Naive thymus-derived CD4-positive, alpha-beta T cell (primary cell): Measurements from ENCODE around the gene PRAMEF1. TPM values are rescaled to one million over a fixed set of nuclear protein-coding genes. Genes with fewer than 3 reads are reported as not detected.
"Not testable (repeated sequence)": the region's sequence is repeated elsewhere in the genome, so short reads cannot be mapped to it uniquely, and the experiment has no call there.

Experiments
- ATAC-seq: fragments of 150-1000 bp; cut with Tn5 transposase; 2 replicates; pipeline ENCODE4 v1.10.0; 2021; ENCODE audit warnings: mild to moderate bottlenecking, moderate library complexity
- CTCF ChIA-PET: fragments of 350-600 bp; sonication (Branson Sonifier 250); formaldehyde crosslinking; loops from one replicate; lab custom pipeline; 2021; ENCODE audit warnings: antibody characterized with exemption; lab: Charles Lee
- POLR2A ChIA-PET: fragments of 350-600 bp; sonication (Branson Sonifier 250); formaldehyde crosslinking; loops from one replicate; lab custom pipeline; 2021; ENCODE audit warnings: antibody characterized with exemption, inconsistent platforms; lab: Charles Lee
- DNase-seq, 9 donors: peaks; one replicate each; pipeline versions ENCODE4 v3.0.0 to v3.0.0-alpha.2; 2020 to 2022; ENCODE audit warnings: mixed read lengths in 1 of 9
- H3K27ac ChIP-seq: one replicate; pipeline ENCODE4 v1.7.0; 2013; ENCODE audit warnings: mild to moderate bottlenecking, low read depth, low read length, moderate library complexity
- H3K27me3 ChIP-seq, 2 donors: one replicate each; pipeline ENCODE4 v1.7.0; 2013; ENCODE audit warnings: low read length in 2 of 2, mild to moderate bottlenecking in 2 of 2, moderate library complexity in 2 of 2; ENCODE audit not compliant: control insufficient read depth in 2 of 2, insufficient read depth in 2 of 2
- H3K36me3 ChIP-seq, 3 experiments: 1 replicate in 2 of 3; 2 replicates in 1 of 3; pipeline ENCODE4 v1.7.0; 2013; ENCODE audit warnings: low read length in 3 of 3, mild to moderate bottlenecking in 3 of 3, moderate library complexity in 1 of 3; ENCODE audit not compliant: insufficient read depth in 3 of 3, control insufficient read depth in 2 of 3
- H3K4me1 ChIP-seq, 2 donors: one replicate each; pipeline ENCODE4 v1.7.0; 2013; ENCODE audit warnings: low read length in 2 of 2, mild to moderate bottlenecking in 2 of 2, moderate library complexity in 1 of 2; ENCODE audit not compliant: control insufficient read depth in 2 of 2, insufficient read depth in 2 of 2
- H3K4me3 ChIP-seq: 2 replicates; pipeline ENCODE4 v1.7.0; 2013; ENCODE audit warnings: mild to moderate bottlenecking, low read length
- H3K9me3 ChIP-seq, 3 experiments: 1 replicate in 2 of 3; 2 replicates in 1 of 3; pipeline ENCODE4 v1.7.0; 2013; ENCODE audit warnings: low read length in 3 of 3; ENCODE audit not compliant: control insufficient read depth in 2 of 3
- H3K27ac Mint-ChIP-seq, 9 donors: one replicate each; pipeline ENCODE4 v1.8.0; 2020 to 2022; ENCODE audit warnings: mixed read lengths in 9 of 9, mild to moderate bottlenecking in 8 of 9, moderate library complexity in 5 of 9, inconsistent platforms in 2 of 9
- H3K27me3 Mint-ChIP-seq, 5 donors: one replicate each; pipeline ENCODE4 v1.8.0; 2021 to 2022; ENCODE audit warnings: mixed read lengths in 5 of 5, mild to moderate bottlenecking in 1 of 5
- H3K36me3 Mint-ChIP-seq, 5 donors: one replicate each; pipeline ENCODE4 v1.8.0; 2020 to 2022; ENCODE audit warnings: mixed read lengths in 5 of 5, mild to moderate bottlenecking in 3 of 5, inconsistent platforms in 1 of 5
- H3K4me1 Mint-ChIP-seq, 7 donors: one replicate each; pipeline ENCODE4 v1.8.0; 2020 to 2022; ENCODE audit warnings: mixed read lengths in 7 of 7, mild to moderate bottlenecking in 3 of 7, inconsistent platforms in 1 of 7
- H3K4me3 Mint-ChIP-seq, 10 donors: one replicate each; pipeline ENCODE4 v1.8.0; 2020 to 2022; ENCODE audit warnings: mild to moderate bottlenecking in 10 of 10, mixed read lengths in 10 of 10, moderate library complexity in 6 of 10, inconsistent platforms in 2 of 10
- H3K9me3 Mint-ChIP-seq, 11 donors: one replicate each; pipeline ENCODE4 v1.8.0; 2020 to 2022; ENCODE audit warnings: mixed read lengths in 11 of 11, mild to moderate bottlenecking in 4 of 11, inconsistent platforms in 1 of 11, moderate library complexity in 1 of 11
- intact Hi-C, 2 donors: fragments of 100-400 bp; cut with micrococcal nuclease; formaldehyde crosslinking; loops; one replicate each; pipeline ENCODE4 v1.15.1; 2023
- polyA plus RNA-seq, 2 donors: library from polyadenylated mRNA; unstranded; fragments of 300-500 nt; fragmentation: Illumina TruSeq; gene quantifications; one replicate each; pipeline ENCODE4 v1.2.3, GENCODE V29; 2021
- total RNA-seq, 6 experiments: library from RNA in 5 of 6; stranded (reverse) in 5 of 6; gene quantifications; 1 replicate in 5 of 6; 2 replicates in 1 of 6; pipeline ENCODE4 v1.2.3 and lab custom pipeline; 2021 to 2026

Gene PRAMEF1
- total and polyA plus RNA-seq, 7 experiments from 2014 or later: not detected

- POLR2A ChIA-PET, H3K4me3 ChIP-seq, H3K4me1 ChIP-seq, H3K4me3 Mint-ChIP-seq, DNase-seq, CTCF ChIA-PET, intact Hi-C loops, H3K27me3 ChIP-seq, H3K27ac Mint-ChIP-seq, H3K27ac ChIP-seq, H3K36me3 ChIP-seq, ATAC-seq, H3K4me1 Mint-ChIP-seq: not testable (repeated sequence)
- peaks cover 0 to 12% (median 5%) of the 10 kb centered on the region in 5 donors for H3K27me3 Mint-ChIP-seq
- peaks cover 0 to 10% (median 0%) of the 10 kb centered on the region in 5 donors for H3K36me3 Mint-ChIP-seq
- H3K9me3 ChIP-seq: peaks cover 0 to 15% (median 0%) of the 10 kb centered on the region in 3 experiments
- H3K9me3 Mint-ChIP-seq: peaks cover 0 to 54% (median 21%) of the 10 kb centered on the region in 11 donors
Measured at GRCh38 chr1:12783783-12784182, 7.4 kb upstream of the PRAMEF1 start.

GRCh38 chr1:12784729-12785128 is 6.5 kb upstream of the PRAMEF1 start:
- ATAC-seq, DNase-seq, CTCF ChIA-PET, H3K27ac Mint-ChIP-seq, H3K4me3 ChIP-seq, H3K27me3 ChIP-seq, H3K27ac ChIP-seq, H3K36me3 ChIP-seq, H3K4me3 Mint-ChIP-seq, POLR2A ChIA-PET, H3K4me1 Mint-ChIP-seq, H3K4me1 ChIP-seq, intact Hi-C loops, H3K27me3 Mint-ChIP-seq: not testable (repeated sequence)
- peaks cover 0 to 55% (median 21%) of the 10 kb centered on the region in 11 donors for H3K9me3 Mint-ChIP-seq
- H3K9me3 ChIP-seq: peaks cover 0 to 15% (median 0%) of the 10 kb centered on the region in 3 experiments
- H3K36me3 Mint-ChIP-seq: peaks cover 0 to 10% (median 0%) of the 10 kb centered on the region in 5 donors

GRCh38 chr1:12798911-12799310 is 7.7 kb downstream of the PRAMEF1 start:
- intact Hi-C loops: no loop called here
- Mint-ChIP-seq H3K4me3 (no peak overlapping the region), H3K36me3 (no peaks in the 10 kb centered on the region), H3K4me1 (no peaks in the 10 kb centered on the region), H3K27ac (no peak overlapping the region), H3K9me3 (peaks cover 0 to 7% (median 0%) of the 10 kb centered on the region in 11 donors), H3K27me3 (peaks cover 3 to 11% (median 8%) of the 10 kb centered on the region in 5 donors)
- H3K36me3 ChIP-seq: no peaks in the 10 kb centered on the region
- no peaks in the 10 kb centered on the region for H3K27me3 ChIP-seq
- H3K9me3 ChIP-seq: no peaks in the 10 kb centered on the region
- H3K27ac ChIP-seq: no peak overlapping the region
- no peak for DNase-seq
- no peaks in the 10 kb centered on the region for H3K4me1 ChIP-seq
- ChIA-PET CTCF (no interaction called here), POLR2A (no interaction called here)
- no peak for ATAC-seq
- no peak overlapping the region for H3K4me3 ChIP-seq

GRCh38 chr1:12799730-12800129 is 8.5 kb downstream of the PRAMEF1 start:
- no peak for DNase-seq
- no peaks in the 10 kb centered on the region for H3K9me3 ChIP-seq
- H3K36me3 Mint-ChIP-seq: peaks cover 0 to 2% (median 0%) of the 10 kb centered on the region in 5 donors
- H3K4me3 Mint-ChIP-seq: no peak overlapping the region
- H3K27ac ChIP-seq: no peak overlapping the region
- intact Hi-C loops: no loop called here
- ATAC-seq: no peak
- CTCF ChIA-PET: no interaction called here
- no peak overlapping the region for H3K4me3 ChIP-seq
- no peaks in the 10 kb centered on the region for H3K4me1 Mint-ChIP-seq
- peaks cover 1 to 15% (median 3%) of the 10 kb centered on the region in 11 donors for H3K9me3 Mint-ChIP-seq
- H3K36me3 ChIP-seq: no peaks in the 10 kb centered on the region
- H3K4me1 ChIP-seq: no peaks in the 10 kb centered on the region
- H3K27ac Mint-ChIP-seq: no peak overlapping the region
- peaks cover 3 to 14% (median 13%) of the 10 kb centered on the region in 5 donors for H3K27me3 Mint-ChIP-seq
- no peaks in the 10 kb centered on the region for H3K27me3 ChIP-seq
- POLR2A ChIA-PET: no interaction called here

DNA sequence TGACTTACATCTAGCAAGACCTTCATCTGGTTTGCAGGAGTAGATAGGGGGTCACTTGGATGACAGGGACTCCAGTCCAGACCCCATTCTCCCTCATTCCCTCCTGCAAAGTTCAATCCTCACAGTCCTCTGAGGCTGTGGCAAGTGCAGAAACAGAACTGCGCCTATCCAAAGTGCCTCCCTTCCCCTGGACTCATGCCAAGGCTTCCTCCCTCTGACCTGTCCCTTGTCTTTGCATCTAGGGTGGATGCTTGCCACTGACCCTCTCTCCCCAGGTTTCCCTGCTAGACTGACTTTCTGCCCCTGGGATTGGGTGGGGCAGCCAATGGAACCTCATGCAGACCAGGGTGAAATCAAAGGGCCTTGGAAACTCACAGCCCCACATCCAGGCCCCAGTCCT is 18.7 kb downstream of the PRAMEF1 start:
- H3K9me3 Mint-ChIP-seq: peaks cover 2 to 26% (median 11%) of the 10 kb centered on the region in 11 donors
- no peaks in the 10 kb centered on the region for H3K4me1 ChIP-seq
- H3K4me3 ChIP-seq: no peak overlapping the region
- H3K4me3 Mint-ChIP-seq: no peak overlapping the region
- no peaks in the 10 kb centered on the region for H3K27me3 ChIP-seq
- no peak for DNase-seq
- peaks cover 0 to 4% (median 0%) of the 10 kb centered on the region in 5 donors for H3K36me3 Mint-ChIP-seq
- H3K27me3 Mint-ChIP-seq: peaks cover 7 to 49% (median 38%) of the 10 kb centered on the region in 5 donors
- POLR2A ChIA-PET: no interaction called here
- H3K27ac ChIP-seq: no peak overlapping the region
- H3K36me3 ChIP-seq: no peaks in the 10 kb centered on the region
- intact Hi-C loops: no loop called here
- no peak overlapping the region for H3K27ac Mint-ChIP-seq
- H3K4me1 Mint-ChIP-seq: no peaks in the 10 kb centered on the region
- CTCF ChIA-PET: no interaction called here
- no peaks in the 10 kb centered on the region for H3K9me3 ChIP-seq
- no peak for ATAC-seq

DNA sequence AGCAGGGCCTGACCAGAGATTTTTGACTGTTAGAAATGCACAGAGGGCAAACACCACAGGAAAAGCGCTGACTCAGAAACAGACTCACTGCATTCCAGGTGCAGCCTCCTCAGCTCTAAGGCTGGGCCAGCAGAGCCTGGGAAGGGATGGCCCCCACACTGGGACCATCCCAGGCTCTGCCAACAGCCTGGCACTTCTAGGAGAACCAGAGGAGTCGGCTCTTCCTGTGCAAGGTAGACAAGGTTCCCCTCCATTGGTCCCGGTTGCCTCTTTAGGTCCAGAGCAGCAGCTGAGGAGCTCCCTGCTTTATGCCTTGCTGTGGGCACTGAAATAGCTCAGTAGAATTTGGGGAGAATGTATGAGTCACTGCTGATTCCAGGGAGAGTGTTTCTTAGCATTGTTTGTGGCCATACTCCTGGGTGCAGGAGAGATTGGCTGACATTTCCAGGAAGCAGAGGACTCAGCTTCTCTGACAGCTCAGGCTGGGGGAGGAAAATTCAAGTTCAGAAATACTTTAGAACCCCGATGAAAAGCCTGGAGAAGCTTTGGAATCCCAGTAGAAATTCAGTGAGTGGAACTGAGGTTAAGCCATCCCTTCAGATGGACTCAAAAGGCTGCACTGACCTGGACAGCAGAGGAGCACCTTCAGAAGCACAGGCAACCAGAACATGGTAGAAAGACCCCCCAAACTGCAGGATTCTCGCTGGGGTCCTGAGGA is 19.7 kb downstream of the PRAMEF1 start:
- no peak overlapping the region for H3K4me3 Mint-ChIP-seq
- Histone ChIP-seq H3K27ac (no peak overlapping the region), H3K4me3 (no peak overlapping the region), H3K4me1 (no peaks in the 10 kb centered on the region), H3K36me3 (no peaks in the 10 kb centered on the region), H3K9me3 (no peaks in the 10 kb centered on the region), H3K27me3 (no peaks in the 10 kb centered on the region)
- ATAC-seq: no peak
- H3K27ac Mint-ChIP-seq: no peak overlapping the region
- peaks cover 8 to 45% (median 31%) of the 10 kb centered on the region in 5 donors for H3K27me3 Mint-ChIP-seq
- H3K36me3 Mint-ChIP-seq: no peaks in the 10 kb centered on the region
- no peak for DNase-seq
- peaks cover 0 to 18% (median 6%) of the 10 kb centered on the region in 11 donors for H3K9me3 Mint-ChIP-seq
- POLR2A ChIA-PET: no interaction called here
- CTCF ChIA-PET: no interaction called here
- intact Hi-C loops: no loop called here
- H3K4me1 Mint-ChIP-seq: no peaks in the 10 kb centered on the region

- H3K27ac ChIP-seq: no peak overlapping the region
- no peak overlapping the region for H3K4me3 Mint-ChIP-seq
- H3K36me3 Mint-ChIP-seq: no peaks in the 10 kb centered on the region
- no peaks in the 10 kb centered on the region for H3K36me3 ChIP-seq
- no peak overlapping the region for H3K27ac Mint-ChIP-seq
- H3K9me3 ChIP-seq: no peaks in the 10 kb centered on the region
- ATAC-seq: no peak
- ChIA-PET POLR2A (no interaction called here), CTCF (no interaction called here)
- H3K4me1 ChIP-seq: no peaks in the 10 kb centered on the region
- intact Hi-C loops: no loop called here
- no peak for DNase-seq
- H3K4me3 ChIP-seq: no peak overlapping the region
- H3K27me3 ChIP-seq: no peaks in the 10 kb centered on the region
- H3K27me3 Mint-ChIP-seq: peaks cover 8 to 45% (median 27%) of the 10 kb centered on the region in 5 donors
- H3K9me3 Mint-ChIP-seq: peaks cover 0 to 12% (median 6%) of the 10 kb centered on the region in 11 donors
- H3K4me1 Mint-ChIP-seq: no peaks in the 10 kb centered on the region
Measured at GRCh38 chr1:12811409-12811784, 20.2 kb downstream of the PRAMEF1 start.
